ENCODE results near the gene ITGB2.

ITGB2 gene

DNA sequence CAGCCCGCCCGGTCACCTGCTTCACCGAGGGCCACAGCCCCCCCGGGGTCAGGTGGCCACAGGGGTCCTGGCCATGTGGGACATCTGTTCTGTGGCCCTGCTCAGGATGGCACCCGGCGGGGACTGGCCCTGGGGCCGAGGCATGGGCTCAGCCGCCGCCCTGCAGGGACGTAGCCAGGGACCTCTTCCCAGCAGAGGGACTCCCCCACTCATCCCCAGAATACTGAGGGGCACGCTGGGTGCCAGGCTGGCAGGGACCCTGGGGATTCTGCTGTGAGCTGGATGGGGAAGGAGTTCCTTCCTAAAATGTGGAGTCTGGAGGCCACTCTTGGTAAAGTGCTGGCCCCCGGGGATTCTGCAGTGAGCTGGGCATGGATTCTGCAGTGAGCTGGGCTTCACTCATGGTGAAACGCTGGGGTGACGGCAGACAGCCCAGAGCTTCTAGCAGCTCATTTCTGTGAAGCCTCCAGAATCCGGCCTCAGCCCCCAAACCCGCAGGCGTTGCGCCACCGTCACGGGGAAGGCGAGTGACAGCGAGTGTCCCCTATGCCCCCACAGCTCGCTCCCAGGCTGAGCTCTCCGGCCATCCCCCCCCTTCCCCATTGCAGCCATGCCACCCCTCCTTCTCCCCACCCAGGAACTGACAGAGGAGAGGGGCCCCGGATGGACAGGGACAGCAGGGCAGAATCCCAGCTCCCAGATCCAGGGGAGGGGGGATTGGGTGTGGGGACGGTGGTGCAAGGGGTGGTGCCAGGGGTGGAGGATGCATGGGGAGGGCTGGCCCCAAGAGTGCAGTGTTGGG is 1.4 kb downstream of the ITGB2 start:
- H3K27ac ChIP-seq: no peak overlapping the region
- no peak overlapping the region for H3K4me3 ChIP-seq (ENCODE audit: low read depth, low read length)
- no peaks in the 10 kb centered on the region for H3K79me2 ChIP-seq
- H3K4me2 ChIP-seq (ENCODE audit: low read length): no peak overlapping the region
- no peaks in the 10 kb centered on the region for H3K36me3 ChIP-seq (ENCODE audit: control insufficient read depth, insufficient read depth, low read length)
- no peak overlapping the region for H3K9ac ChIP-seq
- TF ChIP-seq, protein P1, sequence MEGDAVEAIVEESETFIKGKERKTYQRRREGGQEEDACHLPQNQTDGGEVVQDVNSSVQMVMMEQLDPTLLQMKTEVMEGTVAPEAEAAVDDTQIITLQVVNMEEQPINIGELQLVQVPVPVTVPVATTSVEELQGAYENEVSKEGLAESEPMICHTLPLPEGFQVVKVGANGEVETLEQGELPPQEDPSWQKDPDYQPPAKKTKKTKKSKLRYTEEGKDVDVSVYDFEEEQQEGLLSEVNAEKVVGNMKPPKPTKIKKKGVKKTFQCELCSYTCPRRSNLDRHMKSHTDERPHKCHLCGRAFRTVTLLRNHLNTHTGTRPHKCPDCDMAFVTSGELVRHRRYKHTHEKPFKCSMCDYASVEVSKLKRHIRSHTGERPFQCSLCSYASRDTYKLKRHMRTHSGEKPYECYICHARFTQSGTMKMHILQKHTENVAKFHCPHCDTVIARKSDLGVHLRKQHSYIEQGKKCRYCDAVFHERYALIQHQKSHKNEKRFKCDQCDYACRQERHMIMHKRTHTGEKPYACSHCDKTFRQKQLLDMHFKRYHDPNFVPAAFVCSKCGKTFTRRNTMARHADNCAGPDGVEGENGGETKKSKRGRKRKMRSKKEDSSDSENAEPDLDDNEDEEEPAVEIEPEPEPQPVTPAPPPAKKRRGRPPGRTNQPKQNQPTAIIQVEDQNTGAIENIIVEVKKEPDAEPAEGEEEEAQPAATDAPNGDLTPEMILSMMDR (IDR thresholded peaks at IDR 0.05): no peak
- no peaks in the 10 kb centered on the region for H3K9me3 ChIP-seq (ENCODE audit: control insufficient read depth, low read length)
- H2AFZ ChIP-seq: no peak overlapping the region
- no peaks in the 10 kb centered on the region for H3K27me3 ChIP-seq (ENCODE audit: control insufficient read depth, insufficient read depth, low read length)
- no peaks in the 10 kb centered on the region for H3K4me1 ChIP-seq

DNA sequence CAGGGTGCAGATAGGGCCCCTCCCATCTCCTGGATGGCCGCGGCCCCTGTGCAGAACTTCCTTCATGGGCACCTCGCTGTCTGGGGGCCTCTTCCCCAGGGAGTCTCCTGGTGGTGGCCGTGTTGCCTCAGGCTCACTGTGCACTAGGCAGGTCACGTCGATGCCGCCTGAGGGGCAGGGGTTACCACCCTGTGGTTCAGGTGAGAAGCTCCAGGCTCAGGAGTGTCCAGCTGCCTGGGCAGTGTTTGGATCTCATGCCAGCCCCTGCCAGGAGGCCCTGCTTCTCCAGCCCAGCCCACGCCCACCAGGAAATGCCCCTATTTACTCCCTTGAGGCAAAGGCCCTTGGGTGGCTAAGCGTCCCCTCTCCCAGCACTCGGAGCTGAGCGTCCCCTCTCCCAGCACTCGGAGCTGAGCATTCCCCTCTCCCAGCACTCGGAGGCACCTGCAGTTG is 2.1 kb downstream of the ITGB2 start:
- no peak overlapping the region for H2AFZ ChIP-seq
- H3K27me3 ChIP-seq (ENCODE audit: control insufficient read depth, insufficient read depth, low read length): no peaks in the 10 kb centered on the region
- H3K9ac ChIP-seq: no peak overlapping the region
- no peak overlapping the region for H3K27ac ChIP-seq
- H3K4me2 ChIP-seq (ENCODE audit: low read length): no peak overlapping the region
- TF ChIP-seq, protein P1 (IDR thresholded peaks at IDR 0.05): no peak
- no peak overlapping the region for H3K4me3 ChIP-seq (ENCODE audit: low read depth, low read length)
- H3K4me1 ChIP-seq: no peaks in the 10 kb centered on the region
- H3K36me3 ChIP-seq (ENCODE audit: control insufficient read depth, insufficient read depth, low read length): no peaks in the 10 kb centered on the region
- no peaks in the 10 kb centered on the region for H3K9me3 ChIP-seq (ENCODE audit: control insufficient read depth, low read length)
- no peaks in the 10 kb centered on the region for H3K79me2 ChIP-seq

DNA sequence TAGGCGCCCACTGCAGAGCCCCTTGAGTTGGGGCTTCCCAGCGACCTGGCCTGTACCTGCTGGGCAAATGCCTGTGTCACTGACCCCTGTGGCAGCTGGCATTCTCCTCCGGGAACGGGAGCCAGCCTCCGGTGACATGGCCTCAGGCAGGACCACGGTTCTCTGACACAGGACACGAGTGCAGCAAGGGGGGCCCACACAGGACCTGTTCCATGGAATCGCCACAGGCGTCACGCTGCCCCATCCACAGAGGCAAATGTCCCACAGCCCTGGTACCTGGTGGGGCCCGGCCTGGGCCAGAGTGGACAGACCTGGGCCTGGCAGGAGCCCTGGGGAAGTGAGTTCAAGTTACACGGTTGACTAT is 2.6 kb downstream of the ITGB2 start:
- no peaks in the 10 kb centered on the region for H3K4me1 ChIP-seq
- H3K27me3 ChIP-seq (ENCODE audit: control insufficient read depth, insufficient read depth, low read length): no peaks in the 10 kb centered on the region
- no peak overlapping the region for H3K4me3 ChIP-seq (ENCODE audit: low read depth, low read length)
- no peak overlapping the region for H2AFZ ChIP-seq
- H3K79me2 ChIP-seq: no peaks in the 10 kb centered on the region
- no peaks in the 10 kb centered on the region for H3K9me3 ChIP-seq (ENCODE audit: control insufficient read depth, low read length)
- H3K9ac ChIP-seq: no peak overlapping the region
- no peak overlapping the region for H3K4me2 ChIP-seq (ENCODE audit: low read length)
- TF ChIP-seq, protein P1 (IDR thresholded peaks at IDR 0.05): no peak
- H3K27ac ChIP-seq: no peak overlapping the region
- no peaks in the 10 kb centered on the region for H3K36me3 ChIP-seq (ENCODE audit: control insufficient read depth, insufficient read depth, low read length)

DNA sequence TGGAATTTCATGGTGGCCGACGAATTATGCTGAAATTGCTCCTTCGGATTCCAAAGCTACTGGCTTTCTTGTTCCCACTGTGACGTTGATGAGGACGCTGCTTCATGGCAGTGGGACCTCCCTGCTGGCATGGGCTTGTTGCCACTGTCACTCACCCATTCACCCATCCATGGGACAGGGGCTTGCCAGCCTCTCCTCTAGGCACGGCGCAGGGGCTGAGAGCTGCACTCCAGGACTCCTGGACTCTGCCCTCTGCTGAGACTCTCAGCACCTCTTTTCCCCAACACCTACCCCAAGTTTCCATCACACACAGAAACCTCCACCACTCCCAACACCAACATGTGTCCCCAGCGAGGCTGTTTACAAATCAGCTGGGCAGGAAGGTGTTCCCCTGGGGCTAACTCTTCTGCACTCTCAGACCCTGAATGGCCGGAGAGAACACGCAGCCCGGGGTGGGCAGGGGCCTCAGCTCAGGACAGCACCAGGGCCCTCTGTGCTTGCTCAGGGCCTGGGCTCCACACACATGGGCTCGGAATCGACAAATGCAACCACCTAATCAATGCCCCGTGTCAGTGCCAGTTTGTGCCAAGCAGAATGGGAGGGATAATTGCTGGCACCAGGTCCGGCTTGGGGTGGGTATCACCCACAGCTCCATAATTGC is 3.1 kb downstream of the ITGB2 start:
- H2AFZ ChIP-seq: no peak overlapping the region
- no peaks in the 10 kb centered on the region for H3K4me1 ChIP-seq
- H3K27ac ChIP-seq: no peak overlapping the region
- no peaks in the 10 kb centered on the region for H3K36me3 ChIP-seq (ENCODE audit: control insufficient read depth, insufficient read depth, low read length)
- H3K9me3 ChIP-seq (ENCODE audit: control insufficient read depth, low read length): no peaks in the 10 kb centered on the region
- H3K79me2 ChIP-seq: no peaks in the 10 kb centered on the region
- TF ChIP-seq, protein P1 (IDR thresholded peaks at IDR 0.05): no peak
- no peak overlapping the region for H3K9ac ChIP-seq
- no peak overlapping the region for H3K4me2 ChIP-seq (ENCODE audit: low read length)
- no peaks in the 10 kb centered on the region for H3K27me3 ChIP-seq (ENCODE audit: control insufficient read depth, insufficient read depth, low read length)
- H3K4me3 ChIP-seq (ENCODE audit: low read depth, low read length): no peak overlapping the region
